ENCODE results near the gene CDC42BPB. TPM values are rescaled to one million over a fixed set of nuclear protein-coding genes. Genes with fewer than 3 reads are reported as not detected.

The CDC42BPB gene
- total RNA-seq, 1 donor from 2014 or later: 105 TPM

DNA sequence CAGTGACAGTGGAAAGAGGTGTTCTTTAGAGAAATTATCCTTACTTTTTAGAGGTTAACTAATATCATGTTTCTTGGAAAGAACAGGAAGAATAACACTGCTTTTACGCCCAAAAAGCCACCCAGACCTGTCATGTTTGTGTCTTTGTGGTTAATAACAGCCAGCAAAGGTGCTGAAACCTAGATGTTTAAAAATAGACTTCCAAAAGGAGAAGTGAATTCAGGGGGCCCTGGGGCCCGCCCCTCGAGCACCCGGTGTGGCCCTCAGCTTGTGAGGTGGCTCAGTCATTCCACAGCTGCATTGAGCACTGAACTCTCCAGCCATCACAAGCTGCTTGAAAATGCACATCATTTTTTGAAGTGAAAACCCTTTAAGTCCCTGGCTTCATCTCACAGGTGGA is 155.7 kb downstream of the CDC42BPB start:
- TF ChIP-seq POLR2AphosphoS5 (IDR thresholded peaks at IDR 0.05; ENCODE audit: insufficient read depth in 1 of 2, low read depth in 1 of 2): no peak
- TF ChIP-seq, protein P1, sequence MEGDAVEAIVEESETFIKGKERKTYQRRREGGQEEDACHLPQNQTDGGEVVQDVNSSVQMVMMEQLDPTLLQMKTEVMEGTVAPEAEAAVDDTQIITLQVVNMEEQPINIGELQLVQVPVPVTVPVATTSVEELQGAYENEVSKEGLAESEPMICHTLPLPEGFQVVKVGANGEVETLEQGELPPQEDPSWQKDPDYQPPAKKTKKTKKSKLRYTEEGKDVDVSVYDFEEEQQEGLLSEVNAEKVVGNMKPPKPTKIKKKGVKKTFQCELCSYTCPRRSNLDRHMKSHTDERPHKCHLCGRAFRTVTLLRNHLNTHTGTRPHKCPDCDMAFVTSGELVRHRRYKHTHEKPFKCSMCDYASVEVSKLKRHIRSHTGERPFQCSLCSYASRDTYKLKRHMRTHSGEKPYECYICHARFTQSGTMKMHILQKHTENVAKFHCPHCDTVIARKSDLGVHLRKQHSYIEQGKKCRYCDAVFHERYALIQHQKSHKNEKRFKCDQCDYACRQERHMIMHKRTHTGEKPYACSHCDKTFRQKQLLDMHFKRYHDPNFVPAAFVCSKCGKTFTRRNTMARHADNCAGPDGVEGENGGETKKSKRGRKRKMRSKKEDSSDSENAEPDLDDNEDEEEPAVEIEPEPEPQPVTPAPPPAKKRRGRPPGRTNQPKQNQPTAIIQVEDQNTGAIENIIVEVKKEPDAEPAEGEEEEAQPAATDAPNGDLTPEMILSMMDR (IDR thresholded peaks at IDR 0.05): no peak
- no peak for TF ChIP-seq POLR2A (IDR thresholded peaks at IDR 0.05)
- H3K36me3 ChIP-seq: peaks cover 0 to 31% of the 10 kb centered on the region in 2 donors
- no peaks in the 10 kb centered on the region for H3K9me3 ChIP-seq
- no peak for DNase-seq (ENCODE audit: extremely low spot score in 2 of 2)
- H3K4me3 ChIP-seq: no peak overlapping the region
- intact Hi-C loops (cut with DNase I): no loop called here
- H3K4me1 ChIP-seq: no peaks in the 10 kb centered on the region
- H3K27ac ChIP-seq: no peak overlapping the region
- H3K27me3 ChIP-seq: no peaks in the 10 kb centered on the region

DNA sequence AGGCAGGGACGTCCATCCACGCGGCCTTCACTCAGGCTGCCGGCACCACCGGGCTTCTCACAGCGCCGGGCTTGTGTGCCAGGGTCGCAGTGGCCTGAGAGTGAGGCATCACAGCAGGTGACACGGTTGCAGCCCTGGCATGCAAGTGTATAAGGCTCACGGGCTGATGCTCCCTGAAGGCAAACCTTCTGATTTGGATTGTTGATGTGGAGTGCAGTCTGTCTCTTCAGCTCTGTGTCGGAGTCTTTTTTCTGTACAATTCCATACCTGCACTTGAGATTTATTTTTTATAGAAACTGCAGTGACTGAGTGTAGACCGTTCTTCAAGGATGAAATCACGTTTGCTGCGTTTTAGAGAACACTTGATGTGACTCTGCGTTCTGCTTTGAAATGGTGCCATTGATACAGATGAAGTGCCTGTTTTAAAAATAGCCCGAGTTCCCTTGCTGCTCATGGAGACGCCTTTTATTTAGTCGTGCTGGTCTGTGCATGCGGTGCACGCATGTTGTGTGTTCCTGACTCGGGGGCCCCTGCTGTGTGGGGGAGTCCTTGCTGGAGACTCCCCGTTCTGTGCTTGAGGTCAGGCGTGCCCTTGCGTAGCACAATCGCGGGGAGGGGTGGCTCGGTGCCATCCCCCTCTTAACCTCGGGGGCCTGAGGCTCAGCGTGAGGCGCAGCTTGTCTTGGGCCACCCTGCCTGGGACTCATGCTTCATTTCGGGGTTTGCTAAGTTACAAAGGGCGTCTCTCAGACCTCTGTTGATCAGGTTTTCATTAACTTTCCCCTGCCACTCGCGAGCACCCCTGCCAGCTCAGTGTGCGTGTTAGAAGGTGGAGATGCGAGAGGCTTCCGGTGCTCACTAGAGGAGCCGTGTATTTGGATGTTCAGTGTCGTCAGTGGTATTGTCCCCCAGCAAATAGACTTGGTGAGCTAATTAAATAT is 156.4 kb downstream of the CDC42BPB start:
- TF ChIP-seq, protein P1 (IDR thresholded peaks at IDR 0.05): no peak
- TF ChIP-seq POLR2AphosphoS5 (IDR thresholded peaks at IDR 0.05; ENCODE audit: insufficient read depth in 1 of 2, low read depth in 1 of 2): no peak
- TF ChIP-seq POLR2A (IDR thresholded peaks at IDR 0.05): no peak
- Histone ChIP-seq H3K4me3 (no peak overlapping the region), H3K9me3 (no peaks in the 10 kb centered on the region), H3K27me3 (no peaks in the 10 kb centered on the region), H3K4me1 (no peaks in the 10 kb centered on the region), H3K27ac (no peak overlapping the region), H3K36me3 (peaks cover 0 to 24% of the 10 kb centered on the region in 2 donors)
- DNase-seq (ENCODE audit: extremely low spot score in 2 of 2): no peak
- intact Hi-C loops (cut with DNase I): no loop called here

GRCh38 chr14:102899516-102899900 is 157.8 kb downstream of the CDC42BPB start:
- intact Hi-C loops (cut with DNase I): no loop called here
- peaks cover 0 to 13% of the 10 kb centered on the region in 2 donors for H3K36me3 ChIP-seq

DNA sequence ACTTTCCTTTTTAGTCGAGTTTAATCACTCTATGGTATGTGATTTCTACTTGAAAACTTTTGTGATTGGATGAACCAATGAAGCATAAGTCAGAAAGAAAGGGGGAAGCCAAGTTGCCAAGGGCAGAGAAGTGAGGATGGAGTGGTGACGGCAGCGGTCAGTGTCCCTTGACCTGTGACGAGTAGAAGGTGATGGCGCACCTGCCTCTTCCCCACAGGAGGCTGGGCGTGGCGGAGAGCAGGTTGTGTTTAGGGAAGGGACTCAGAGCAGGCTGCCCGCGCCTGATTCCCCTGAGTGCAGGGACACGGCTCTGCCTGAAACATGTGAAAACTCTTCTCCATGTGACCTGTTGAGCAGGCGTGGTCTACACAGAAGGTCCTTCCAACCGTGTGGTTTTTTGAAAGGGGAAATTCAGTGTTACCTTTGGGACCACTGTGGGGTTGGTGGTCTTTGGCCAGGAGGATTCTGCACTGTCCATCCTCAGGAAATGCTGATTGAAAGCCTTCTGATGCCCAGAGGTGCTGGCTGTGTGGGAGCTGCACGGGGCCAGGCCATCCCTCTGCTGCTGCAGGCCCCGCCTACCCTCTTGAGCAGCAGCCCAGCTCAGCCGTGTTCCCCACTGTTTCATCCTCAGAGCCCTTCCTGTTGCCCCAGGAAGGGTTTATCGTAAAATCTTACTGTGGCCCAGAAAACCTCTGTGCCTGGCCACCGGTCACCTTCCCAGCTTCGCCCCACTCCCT is 158.4 kb downstream of the CDC42BPB start:
- DNase-seq (ENCODE audit: extremely low spot score in 2 of 2): no peak
- TF ChIP-seq POLR2A (IDR thresholded peaks at IDR 0.05) (no peak), POLR2AphosphoS5 (IDR thresholded peaks at IDR 0.05; ENCODE audit: insufficient read depth in 1 of 2, low read depth in 1 of 2) (no peak)
- TF ChIP-seq, protein P1 (IDR thresholded peaks at IDR 0.05): no peak
- no peaks in the 10 kb centered on the region for H3K9me3 ChIP-seq
- H3K27me3 ChIP-seq: no peaks in the 10 kb centered on the region
- H3K4me3 ChIP-seq: no peak overlapping the region
- H3K36me3 ChIP-seq: peaks cover 0 to 9% of the 10 kb centered on the region in 2 donors
- H3K4me1 ChIP-seq: no peaks in the 10 kb centered on the region
- intact Hi-C loops (cut with DNase I): no loop called here
- H3K27ac ChIP-seq: no peak overlapping the region

More at GRCh38 chr14:102899516-102899900, 157.8 kb downstream of the CDC42BPB start:
- no peak for DNase-seq (ENCODE audit: extremely low spot score in 2 of 2)
- no peaks in the 10 kb centered on the region for H3K4me1 ChIP-seq
- no peak for TF ChIP-seq POLR2AphosphoS5 (IDR thresholded peaks at IDR 0.05; ENCODE audit: insufficient read depth in 1 of 2, low read depth in 1 of 2)
- TF ChIP-seq, protein P1 (IDR thresholded peaks at IDR 0.05): no peak
- no peak for TF ChIP-seq POLR2A (IDR thresholded peaks at IDR 0.05)
- no peaks in the 10 kb centered on the region for H3K9me3 ChIP-seq
- H3K27ac ChIP-seq: no peak overlapping the region
- H3K27me3 ChIP-seq: no peaks in the 10 kb centered on the region
- H3K4me3 ChIP-seq: no peak overlapping the region

Data from vagina (tissue), 2 donors.